Measurements from ENCODE around the gene FILIP1L. TPM values are rescaled to one million over a fixed set of nuclear protein-coding genes. Genes with fewer than 3 reads are reported as not detected.
A peak's percentile ranks its signal among the peaks of the same experiment; 100 is the strongest.
"Not testable (repeated sequence)": the region's sequence is repeated elsewhere in the genome, so short reads cannot be mapped to it uniquely, and the experiment has no call there.

Gene FILIP1L
- total and polyA plus RNA-seq, 2 experiments from 2014 or later = 0.45 to 0.82 TPM

GRCh38 chr3:100057716-100058575 is 56.4 kb downstream of the FILIP1L start:
- no peak overlapping the region for H3K4me3 ChIP-seq
- no peaks in the 10 kb centered on the region for H3K27me3 ChIP-seq
- H3K27ac ChIP-seq = no peak overlapping the region
- H3K36me3 ChIP-seq = no peaks in the 10 kb centered on the region
- TF ChIP-seq, protein P1, sequence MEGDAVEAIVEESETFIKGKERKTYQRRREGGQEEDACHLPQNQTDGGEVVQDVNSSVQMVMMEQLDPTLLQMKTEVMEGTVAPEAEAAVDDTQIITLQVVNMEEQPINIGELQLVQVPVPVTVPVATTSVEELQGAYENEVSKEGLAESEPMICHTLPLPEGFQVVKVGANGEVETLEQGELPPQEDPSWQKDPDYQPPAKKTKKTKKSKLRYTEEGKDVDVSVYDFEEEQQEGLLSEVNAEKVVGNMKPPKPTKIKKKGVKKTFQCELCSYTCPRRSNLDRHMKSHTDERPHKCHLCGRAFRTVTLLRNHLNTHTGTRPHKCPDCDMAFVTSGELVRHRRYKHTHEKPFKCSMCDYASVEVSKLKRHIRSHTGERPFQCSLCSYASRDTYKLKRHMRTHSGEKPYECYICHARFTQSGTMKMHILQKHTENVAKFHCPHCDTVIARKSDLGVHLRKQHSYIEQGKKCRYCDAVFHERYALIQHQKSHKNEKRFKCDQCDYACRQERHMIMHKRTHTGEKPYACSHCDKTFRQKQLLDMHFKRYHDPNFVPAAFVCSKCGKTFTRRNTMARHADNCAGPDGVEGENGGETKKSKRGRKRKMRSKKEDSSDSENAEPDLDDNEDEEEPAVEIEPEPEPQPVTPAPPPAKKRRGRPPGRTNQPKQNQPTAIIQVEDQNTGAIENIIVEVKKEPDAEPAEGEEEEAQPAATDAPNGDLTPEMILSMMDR (IDR thresholded peaks at IDR 0.05; ENCODE audit: low read depth, low read length) = peak; percentile 25
- H3K9me3 ChIP-seq (ENCODE audit: low read depth) = no peaks in the 10 kb centered on the region
- peak in 1 of 2 donors; percentile 46 for DNase-seq (ENCODE audit: low read depth in 1 of 2, low spot score in 1 of 2)
- no peaks in the 10 kb centered on the region for H3K4me1 ChIP-seq (ENCODE audit: low read depth)

- Histone ChIP-seq H3K27ac (no peak overlapping the region), H3K9me3 (ENCODE audit: low read depth) (no peaks in the 10 kb centered on the region), H3K4me3 (no peak overlapping the region), H3K36me3 (no peaks in the 10 kb centered on the region), H3K27me3 (peaks cover under 1% of the 10 kb centered on the region), H3K4me1 (ENCODE audit: low read depth) (no peaks in the 10 kb centered on the region)
- peak in 1 of 2 donors; percentile 51 for DNase-seq (ENCODE audit: low read depth in 1 of 2, low spot score in 1 of 2)
- TF ChIP-seq, protein P1 (IDR thresholded peaks at IDR 0.05; ENCODE audit: low read depth, low read length) = no peak
Measured at GRCh38 chr3:100053951-100054620, 60.2 kb downstream of the FILIP1L start.

- H3K9me3 ChIP-seq (ENCODE audit: low read depth); H3K36me3 ChIP-seq: not testable (repeated sequence)
Measured at GRCh38 chr3:100051513-100051912, 62.8 kb downstream of the FILIP1L start.

GRCh38 chr3:100048248-100048647 is 66.1 kb downstream of the FILIP1L start:
- TF ChIP-seq, protein P1 (IDR thresholded peaks at IDR 0.05; ENCODE audit: low read depth, low read length) = no peak
- H3K4me3 ChIP-seq = no peak overlapping the region
- H3K27me3 ChIP-seq = peaks cover 41% of the 10 kb centered on the region
- H3K9me3 ChIP-seq (ENCODE audit: low read depth) = no peaks in the 10 kb centered on the region
- DNase-seq (ENCODE audit: low read depth in 1 of 2, low spot score in 1 of 2) = no peak
- no peaks in the 10 kb centered on the region for H3K36me3 ChIP-seq
- H3K27ac ChIP-seq = no peak overlapping the region
- H3K4me1 ChIP-seq (ENCODE audit: low read depth) = no peaks in the 10 kb centered on the region

More at GRCh38 chr3:100051513-100051912, 62.8 kb downstream of the FILIP1L start:
- peaks cover 15% of the 10 kb centered on the region for H3K27me3 ChIP-seq
- DNase-seq (ENCODE audit: low read depth in 1 of 2, low spot score in 1 of 2); H3K4me3 ChIP-seq; H3K4me1 ChIP-seq (ENCODE audit: low read depth); H3K27ac ChIP-seq: not testable (repeated sequence)

DNA sequence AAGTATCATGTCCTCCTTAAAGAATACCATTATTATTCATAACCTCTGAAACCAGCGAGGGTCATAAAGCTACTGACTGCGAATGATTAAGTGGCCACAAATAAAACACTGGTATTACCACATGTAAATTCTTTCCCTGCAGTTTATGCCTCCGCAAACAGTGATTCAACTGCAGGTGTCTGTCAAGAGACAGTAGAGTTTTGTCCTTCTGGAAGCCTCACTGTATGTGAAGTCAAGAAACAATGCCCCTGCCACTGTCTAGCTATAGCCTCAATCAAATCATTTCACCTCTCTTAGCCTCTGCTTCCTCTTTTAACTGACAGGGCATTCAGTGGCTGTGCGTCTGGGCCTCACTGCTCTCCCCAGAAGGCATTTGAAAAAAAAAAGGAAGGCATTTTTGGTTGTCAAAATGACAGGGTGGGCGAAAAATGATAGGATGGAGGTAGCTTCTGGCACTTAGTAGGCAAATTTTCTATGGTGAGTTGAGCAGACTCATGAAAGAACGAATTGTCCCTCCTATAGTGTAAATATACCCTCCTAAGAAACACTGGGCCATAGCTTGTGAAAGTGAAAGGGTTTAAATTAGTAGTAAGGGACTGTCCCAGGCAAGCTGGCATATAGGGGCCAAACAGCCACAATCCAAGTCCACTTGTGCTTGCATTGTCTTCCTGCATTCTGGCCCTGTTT is 66.7 kb downstream of the FILIP1L start:
- Histone ChIP-seq H3K27ac (no peak overlapping the region), H3K27me3 (peaks cover 48% of the 10 kb centered on the region), H3K4me1 (ENCODE audit: low read depth) (no peaks in the 10 kb centered on the region), H3K36me3 (no peaks in the 10 kb centered on the region), H3K4me3 (no peak overlapping the region), H3K9me3 (ENCODE audit: low read depth) (no peaks in the 10 kb centered on the region)
- peak in 1 of 2 donors; percentile 73 for DNase-seq (ENCODE audit: low read depth in 1 of 2, low spot score in 1 of 2)
- TF ChIP-seq, protein P1 (IDR thresholded peaks at IDR 0.05; ENCODE audit: low read depth, low read length) = no peak
